Endothelial cell (in vitro differentiated cells): ENCODE measurements around the gene RFC2. TPM values are rescaled to one million over a fixed set of nuclear protein-coding genes. Genes with fewer than 3 reads are reported as not detected.
"Not testable (repeated sequence)": the region's sequence is repeated elsewhere in the genome, so short reads cannot be mapped to it uniquely, and the experiment has no call there.

ENCODE experiments used
- DNase-seq: peaks from one replicate; pipeline ENCODE4 v3.0.0; 2021; ENCODE audit warnings: low spot score
- H3K27ac Mint-ChIP-seq: one replicate; pipeline ENCODE4 v1.8.0; 2021; ENCODE audit warnings: mixed read lengths, inconsistent platforms; ENCODE audit not compliant: unreplicated experiment
- H3K27me3 Mint-ChIP-seq: one replicate; pipeline ENCODE4 v1.8.0; 2021; ENCODE audit warnings: mild to moderate bottlenecking, moderate library complexity, mixed read lengths, inconsistent platforms; ENCODE audit not compliant: unreplicated experiment
- H3K36me3 Mint-ChIP-seq: one replicate; pipeline ENCODE4 v1.8.0; 2021; ENCODE audit warnings: mild to moderate bottlenecking, low read depth, mixed read lengths, inconsistent platforms; ENCODE audit not compliant: unreplicated experiment
- H3K4me1 Mint-ChIP-seq: one replicate; pipeline ENCODE4 v1.8.0; 2021; ENCODE audit warnings: mild to moderate bottlenecking, mixed read lengths, inconsistent platforms; ENCODE audit not compliant: unreplicated experiment
- H3K4me3 Mint-ChIP-seq: one replicate; pipeline ENCODE4 v1.8.0; 2021; ENCODE audit warnings: mild to moderate bottlenecking, mixed read lengths, inconsistent platforms; ENCODE audit not compliant: unreplicated experiment
- H3K9me3 Mint-ChIP-seq: one replicate; pipeline ENCODE4 v1.8.0; 2021; ENCODE audit warnings: mixed read lengths, inconsistent platforms; ENCODE audit not compliant: unreplicated experiment
- CTCF ChIP-seq: fragments of 200-600 bp; sonication (generic); IDR thresholded peaks from one replicate; pipeline ENCODE4 v1.5.0; 2021; ENCODE audit warnings: antibody characterized with exemption; ENCODE audit not compliant: unreplicated experiment
- total RNA-seq: library from RNA; stranded (reverse); fragmentation: NEBNext Ultra II Directional; extraction: Animal tissue kit (Norgen Biotek cat#: 25700); gene quantifications from one replicate; pipeline ENCODE4 v1.2.1, GENCODE V29; 2021; ENCODE audit not compliant: unreplicated experiment

RFC2 gene
- total RNA-seq, 1 donor from 2014 or later: 38.8 TPM

GRCh38 chr7:74199551-74200355 lies 54.4 kb downstream of the RFC2 start:
- Mint-ChIP-seq H3K36me3 (peaks cover 18% of the 10 kb centered on the region), H3K4me1 (no peaks in the 10 kb centered on the region), H3K27ac (no peak overlapping the region), H3K27me3 (peaks cover 2% of the 10 kb centered on the region), H3K4me3 (no peak overlapping the region), H3K9me3 (no peaks in the 10 kb centered on the region)
- no peak for TF ChIP-seq CTCF
- no peak for DNase-seq

GRCh38 chr7:74197449-74198124 lies 56.6 kb downstream of the RFC2 start:
- Mint-ChIP-seq H3K27me3 (peaks cover 3% of the 10 kb centered on the region), H3K4me3 (peak overlapping the region; percentile 83)

GRCh38 chr7:74195968-74196654 lies 58.1 kb downstream of the RFC2 start:
- H3K27ac Mint-ChIP-seq, H3K4me1 Mint-ChIP-seq, H3K4me3 Mint-ChIP-seq, H3K9me3 Mint-ChIP-seq, H3K27me3 Mint-ChIP-seq, DNase-seq: not testable (repeated sequence)
- H3K36me3 Mint-ChIP-seq: peaks cover 37% of the 10 kb centered on the region

More at GRCh38 chr7:74197449-74198124, 56.6 kb downstream of the RFC2 start:
- H3K4me1 Mint-ChIP-seq: no peaks in the 10 kb centered on the region
- peak overlapping the region; percentile 71 for H3K27ac Mint-ChIP-seq
- no peaks in the 10 kb centered on the region for H3K9me3 Mint-ChIP-seq
- peaks cover 35% of the 10 kb centered on the region for H3K36me3 Mint-ChIP-seq
- no peak for DNase-seq
- no peak for TF ChIP-seq CTCF

- H3K27me3 Mint-ChIP-seq, DNase-seq, H3K4me3 Mint-ChIP-seq, H3K4me1 Mint-ChIP-seq, H3K27ac Mint-ChIP-seq, H3K9me3 Mint-ChIP-seq: not testable (repeated sequence)
- H3K36me3 Mint-ChIP-seq: peaks cover 37% of the 10 kb centered on the region
Observed at GRCh38 chr7:74195139-74195860, 58.9 kb downstream of the RFC2 start.

- peaks cover 5% of the 10 kb centered on the region for H3K27me3 Mint-ChIP-seq
- H3K36me3 Mint-ChIP-seq: peaks cover 37% of the 10 kb centered on the region
- H3K9me3 Mint-ChIP-seq: no peaks in the 10 kb centered on the region
- no peak overlapping the region for H3K27ac Mint-ChIP-seq
- DNase-seq: no peak
- no peak for TF ChIP-seq CTCF
- H3K4me1 Mint-ChIP-seq: no peaks in the 10 kb centered on the region
- H3K4me3 Mint-ChIP-seq: no peak overlapping the region
Observed at GRCh38 chr7:74194686-74195085, 59.5 kb downstream of the RFC2 start.
